SK-N-SH (cell line): ENCODE results near the gene ABCC11. TPM values are rescaled to one million over a fixed set of nuclear protein-coding genes. Genes with fewer than 3 reads are reported as not detected.

Experiments used
- CTCF ChIA-PET: fragments of 300-600, 350-600 bp; formaldehyde crosslinking; extraction: SDS; loops from one replicate; lab custom pipeline; 2021; lab: Yijun Ruan, JAX
- POLR2A ChIA-PET: fragments of 350-600 bp; sonication (Branson Sonifier 250); formaldehyde crosslinking; extraction: SDS; loops from one replicate; lab custom pipeline; 2020; ENCODE audit warnings: antibody characterized with exemption, inconsistent platforms; lab: Yijun Ruan, JAX
- DNase-seq: peaks from one replicate; pipeline ENCODE4 v3.0.0; 2012
- H2AFZ ChIP-seq: fragments of 200-600 bp; sonication (generic); 2 replicates; pipeline ENCODE4 v1.8.1; 2016; ENCODE audit warnings: antibody characterized with exemption, mild to moderate bottlenecking, low read depth
- H3F3A ChIP-seq: fragments of 200-600 bp; sonication (generic); replicated peaks from 2 replicates; pipeline ENCODE3; 2016; ENCODE audit warnings: antibody characterized with exemption, mild to moderate bottlenecking; ENCODE audit not compliant: insufficient read depth
- H3K27ac ChIP-seq, 2 experiments: fragments of 200-500 bp in 1 of 2; fragments of 200-600 bp in 1 of 2; sonication (Bioruptor generic) in 1 of 2; sonication (generic), shearing (Covaris generic) in 1 of 2; 2 replicates each; pipeline versions ENCODE4 v1.5.1 to v1.6.1; 2014 to 2016; ENCODE audit warnings: low read depth in 2 of 2, inconsistent platforms in 1 of 2, low read length in 1 of 2, mild to moderate bottlenecking in 1 of 2, mixed read lengths in 1 of 2
- H3K27me3 ChIP-seq: fragments of 200-600 bp; sonication (generic), shearing (Covaris generic); 2 replicates; pipeline ENCODE4 v1.6.1; 2016; ENCODE audit warnings: mixed run types; ENCODE audit not compliant: insufficient read depth
- H3K36me3 ChIP-seq, 2 experiments: fragments of 200-500 bp in 1 of 2; fragments of 200-600 bp in 1 of 2; sonication (Bioruptor generic) in 1 of 2; sonication (generic) in 1 of 2; replicated peaks in 1 of 2; 2 replicates each; pipeline versions ENCODE3 to v1.5.1; 2014 to 2016; ENCODE audit warnings: low read length in 1 of 2, mild to moderate bottlenecking in 1 of 2; ENCODE audit not compliant: insufficient read depth in 2 of 2, control insufficient read depth in 1 of 2
- H3K4me1 ChIP-seq, 2 experiments: fragments of 200-500 bp in 1 of 2; fragments of 200-600 bp in 1 of 2; sonication (Bioruptor generic) in 1 of 2; sonication (generic), shearing (Covaris generic) in 1 of 2; 2 replicates each; pipeline versions ENCODE4 v1.5.1 to v1.6.1; 2014 to 2016; ENCODE audit warnings: low read depth in 1 of 2, low read length in 1 of 2, mixed run types in 1 of 2; ENCODE audit not compliant: insufficient read depth in 2 of 2, control insufficient read depth in 1 of 2
- H3K4me2 ChIP-seq: fragments of 200-600 bp; sonication (generic), shearing (Covaris generic); 2 replicates; pipeline ENCODE4 v1.6.1; 2017; ENCODE audit warnings: mixed run types
- H3K4me3 ChIP-seq, 2 experiments: fragments of 200-500 bp in 1 of 2; fragments of 200-600 bp in 1 of 2; sonication (Bioruptor generic) in 1 of 2; sonication (generic), shearing (Covaris generic) in 1 of 2; 2 replicates each; pipeline versions ENCODE4 v1.5.1 to v1.8.1; 2014 to 2016; ENCODE audit warnings: low read depth in 2 of 2, inconsistent platforms in 1 of 2, low read length in 1 of 2, mild to moderate bottlenecking in 1 of 2, mixed read lengths in 1 of 2, moderate library complexity in 1 of 2
- H3K79me2 ChIP-seq: fragments of 200-600 bp; sonication (generic); 2 replicates; pipeline ENCODE4 v1.8.1; 2017; ENCODE audit warnings: mild to moderate bottlenecking; ENCODE audit not compliant: insufficient read depth
- H3K9ac ChIP-seq: fragments of 200-600 bp; sonication (generic); 2 replicates; pipeline ENCODE4 v1.6.1; 2017; ENCODE audit warnings: mixed run types
- H3K9me2 ChIP-seq: fragments of 200-600 bp; sonication (generic); 2 replicates; pipeline ENCODE4 v1.6.1; 2017; ENCODE audit warnings: mixed run types
- H3K9me3 ChIP-seq: fragments of 200-600 bp; sonication (generic); 2 replicates; pipeline ENCODE4 v1.6.1; 2017; ENCODE audit warnings: mixed run types, mild to moderate bottlenecking, moderate library complexity
- H4K20me1 ChIP-seq: fragments of 200-600 bp; sonication (generic); 2 replicates; pipeline ENCODE4 v1.6.1; 2017; ENCODE audit warnings: mild to moderate bottlenecking, mixed run types; ENCODE audit not compliant: insufficient read depth
- CTCF ChIP-seq: fragments of 200-600 bp; sonication (generic); IDR thresholded peaks from 2 replicates; pipeline ENCODE4 v1.6.1; 2017; ENCODE audit warnings: antibody characterized with exemption, mild to moderate bottlenecking, moderate library complexity
- FOXM1 ChIP-seq: IDR thresholded peaks from 2 replicates; pipeline ENCODE4 v1.4.0; 2012; ENCODE audit warnings: low read depth, mild to moderate bottlenecking
- MEF2A ChIP-seq: IDR thresholded peaks from 2 replicates; pipeline ENCODE4 v1.4.0; 2012; ENCODE audit warnings: low read depth, borderline replicate concordance
- NFIC ChIP-seq: IDR thresholded peaks from 2 replicates; pipeline ENCODE4 v1.4.0; 2012; ENCODE audit warnings: borderline replicate concordance
- RCOR1 ChIP-seq: fragments of 150-350 bp; IDR thresholded peaks from 2 replicates; pipeline ENCODE4 v1.6.1; 2017; ENCODE audit warnings: antibody characterized with exemption, low read length
- REST ChIP-seq: IDR thresholded peaks from 2 replicates; pipeline ENCODE4 v1.6.1; 2012; ENCODE audit warnings: mild to moderate bottlenecking, low read depth, low read length, moderate library complexity
- SIN3A ChIP-seq: IDR thresholded peaks from 2 replicates; pipeline ENCODE4 v1.6.1; 2012; ENCODE audit warnings: low read depth, mild to moderate bottlenecking, low read length, moderate library complexity, borderline replicate concordance
- TCF12 ChIP-seq: IDR thresholded peaks from 2 replicates; pipeline ENCODE4 v1.4.0; 2012
- ZBTB33 ChIP-seq: IDR thresholded peaks from 2 replicates; pipeline ENCODE4 v1.4.0; 2012; ENCODE audit warnings: low read depth, borderline replicate concordance
- WGBS: methylation state at CpG from one replicate; pipeline ENCODE4 v1.1.6; 2017; ENCODE audit warnings: low lambda C conversion rate; 5-methylcytosine and 5-hydroxymethylcytosine counted together
- polyA plus RNA-seq, 3 experiments: library from polyadenylated mRNA; depleted of rRNA; stranded (reverse); fragments of >200 nt; gene quantifications; 2 replicates each; pipeline ENCODE4 v1.2.3, GENCODE V29; 2012

ABCC11 gene
- polyA plus RNA-seq, 1 of the 3 experiments (the other 2 are of a cell fraction) = 0.07 TPM

- TF ChIP-seq CTCF = peak; percentile 44
- TF ChIP-seq REST = no peak
- TF ChIP-seq NFIC = no peak
- no peak for TF ChIP-seq MEF2A
- TF ChIP-seq RCOR1 = no peak
- no peak for TF ChIP-seq FOXM1
- no peak for TF ChIP-seq ZBTB33
Measured at GRCh38 chr16:48231727-48232492, 15.4 kb downstream of the ABCC11 start (continued).

GRCh38 chr16:48225456-48225855 is 21.9 kb downstream of the ABCC11 start:
- no peak overlapping the region for H2AFZ ChIP-seq
- H4K20me1 ChIP-seq = no peaks in the 10 kb centered on the region
- peak; percentile 40; the same call in 1 of the 2 replicates for TF ChIP-seq TCF12
- no peak for TF ChIP-seq SIN3A
- no peak for DNase-seq
- H3K36me3 ChIP-seq = no peaks in the 10 kb centered on the region
- no peak overlapping the region for H3K27ac ChIP-seq
- 55% methylated on average over 5 of the region's 5 CpGs for WGBS
- no peak overlapping the region for H3K9ac ChIP-seq
- H3K27me3 ChIP-seq = no peaks in the 10 kb centered on the region
- H3K79me2 ChIP-seq = no peaks in the 10 kb centered on the region
- no peaks in the 10 kb centered on the region for H3K9me2 ChIP-seq
- CTCF ChIA-PET = no interaction called here
- H3K4me2 ChIP-seq = no peak overlapping the region
- no peak overlapping the region for H3K4me3 ChIP-seq
- no peaks in the 10 kb centered on the region for H3F3A ChIP-seq
- POLR2A ChIA-PET = no interaction called here
- H3K9me3 ChIP-seq = no peaks in the 10 kb centered on the region
- H3K4me1 ChIP-seq = peaks cover 0 to 2% of the 10 kb centered on the region in 2 experiments; a peak in 1 of 4 replicates
